GM12801 (cell line): Measurements from ENCODE around the gene THY1.

Source experiments
- TF ChIP-seq, protein P1 (sequence below): IDR thresholded peaks from one replicate; pipeline ENCODE4 v1.5.1; 2011; ENCODE audit warnings: control low read depth; ENCODE audit not compliant: insufficient read length; ENCODE audit errors: extremely low read depth

THY1 gene

GRCh38 chr11:119419834-119420492, 3.0 kb downstream of the THY1 start:
- TF ChIP-seq, protein P1, sequence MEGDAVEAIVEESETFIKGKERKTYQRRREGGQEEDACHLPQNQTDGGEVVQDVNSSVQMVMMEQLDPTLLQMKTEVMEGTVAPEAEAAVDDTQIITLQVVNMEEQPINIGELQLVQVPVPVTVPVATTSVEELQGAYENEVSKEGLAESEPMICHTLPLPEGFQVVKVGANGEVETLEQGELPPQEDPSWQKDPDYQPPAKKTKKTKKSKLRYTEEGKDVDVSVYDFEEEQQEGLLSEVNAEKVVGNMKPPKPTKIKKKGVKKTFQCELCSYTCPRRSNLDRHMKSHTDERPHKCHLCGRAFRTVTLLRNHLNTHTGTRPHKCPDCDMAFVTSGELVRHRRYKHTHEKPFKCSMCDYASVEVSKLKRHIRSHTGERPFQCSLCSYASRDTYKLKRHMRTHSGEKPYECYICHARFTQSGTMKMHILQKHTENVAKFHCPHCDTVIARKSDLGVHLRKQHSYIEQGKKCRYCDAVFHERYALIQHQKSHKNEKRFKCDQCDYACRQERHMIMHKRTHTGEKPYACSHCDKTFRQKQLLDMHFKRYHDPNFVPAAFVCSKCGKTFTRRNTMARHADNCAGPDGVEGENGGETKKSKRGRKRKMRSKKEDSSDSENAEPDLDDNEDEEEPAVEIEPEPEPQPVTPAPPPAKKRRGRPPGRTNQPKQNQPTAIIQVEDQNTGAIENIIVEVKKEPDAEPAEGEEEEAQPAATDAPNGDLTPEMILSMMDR, result no peak

DNA sequence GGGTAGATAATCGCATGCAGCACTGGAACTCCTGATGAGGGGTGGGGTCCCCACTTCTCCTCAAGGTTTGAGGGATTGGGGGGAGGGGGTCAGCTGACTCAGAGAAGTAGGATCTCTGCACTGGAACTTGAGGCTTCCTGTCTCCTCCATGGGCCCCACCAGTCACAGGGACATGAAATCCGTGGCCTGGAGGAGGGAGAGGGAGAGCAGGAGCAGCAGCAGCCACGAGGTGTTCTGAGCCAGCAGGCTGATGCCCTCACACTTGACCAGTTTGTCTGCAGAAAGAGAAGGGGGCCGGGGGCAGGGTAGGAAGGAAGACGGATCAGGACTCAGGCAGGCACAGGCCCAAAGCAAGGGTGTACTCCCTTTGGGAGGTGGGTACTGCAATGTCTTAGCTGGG, 3.7 kb downstream of the THY1 start:
- TF ChIP-seq, protein P1, result no peak

- TF ChIP-seq, protein P1, result no peak
These were observed 4.2 kb downstream of the THY1 start for GRCh38 chr11:119418759-119419158.

DNA sequence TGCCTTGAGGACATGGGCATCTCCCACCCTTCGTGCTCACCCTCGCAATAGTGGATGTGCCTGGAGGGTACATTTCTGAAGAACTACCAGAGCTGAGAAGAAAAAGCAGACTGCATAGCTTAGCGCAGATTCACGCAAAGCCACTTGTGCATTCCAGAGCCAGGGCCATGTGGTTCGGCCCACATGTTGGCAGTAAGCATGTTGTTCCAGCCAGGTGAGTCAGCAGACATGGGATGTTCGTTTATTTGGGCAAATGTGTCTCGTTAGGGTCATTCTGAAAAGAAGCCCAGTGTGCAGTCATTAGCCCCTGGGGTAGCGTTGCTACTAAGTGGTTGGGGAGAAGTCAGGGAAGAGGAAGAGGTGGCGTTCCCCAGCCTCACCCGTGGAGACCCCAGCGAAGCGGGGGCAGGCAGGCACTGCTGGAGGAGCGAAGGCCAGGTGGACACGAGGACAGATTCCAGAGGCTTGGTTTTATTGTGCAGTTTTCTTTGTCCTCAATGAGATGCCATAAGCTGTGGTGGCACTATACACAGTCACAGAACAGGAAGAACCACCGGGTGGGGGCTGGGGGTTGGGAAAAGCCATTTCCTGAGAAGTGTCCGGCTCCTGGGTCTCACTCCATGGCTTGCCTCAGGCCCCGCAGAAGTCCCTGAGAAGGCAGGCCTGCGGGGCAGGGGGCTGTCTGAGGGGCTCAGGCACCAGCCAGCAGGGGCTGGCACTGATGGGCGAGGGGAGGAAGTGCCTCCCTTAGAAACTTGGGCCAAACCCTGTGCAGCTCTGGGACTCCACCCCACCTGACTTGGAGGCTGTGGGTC, 5.0 kb downstream of the THY1 start:
- TF ChIP-seq, protein P1, result no peak

DNA sequence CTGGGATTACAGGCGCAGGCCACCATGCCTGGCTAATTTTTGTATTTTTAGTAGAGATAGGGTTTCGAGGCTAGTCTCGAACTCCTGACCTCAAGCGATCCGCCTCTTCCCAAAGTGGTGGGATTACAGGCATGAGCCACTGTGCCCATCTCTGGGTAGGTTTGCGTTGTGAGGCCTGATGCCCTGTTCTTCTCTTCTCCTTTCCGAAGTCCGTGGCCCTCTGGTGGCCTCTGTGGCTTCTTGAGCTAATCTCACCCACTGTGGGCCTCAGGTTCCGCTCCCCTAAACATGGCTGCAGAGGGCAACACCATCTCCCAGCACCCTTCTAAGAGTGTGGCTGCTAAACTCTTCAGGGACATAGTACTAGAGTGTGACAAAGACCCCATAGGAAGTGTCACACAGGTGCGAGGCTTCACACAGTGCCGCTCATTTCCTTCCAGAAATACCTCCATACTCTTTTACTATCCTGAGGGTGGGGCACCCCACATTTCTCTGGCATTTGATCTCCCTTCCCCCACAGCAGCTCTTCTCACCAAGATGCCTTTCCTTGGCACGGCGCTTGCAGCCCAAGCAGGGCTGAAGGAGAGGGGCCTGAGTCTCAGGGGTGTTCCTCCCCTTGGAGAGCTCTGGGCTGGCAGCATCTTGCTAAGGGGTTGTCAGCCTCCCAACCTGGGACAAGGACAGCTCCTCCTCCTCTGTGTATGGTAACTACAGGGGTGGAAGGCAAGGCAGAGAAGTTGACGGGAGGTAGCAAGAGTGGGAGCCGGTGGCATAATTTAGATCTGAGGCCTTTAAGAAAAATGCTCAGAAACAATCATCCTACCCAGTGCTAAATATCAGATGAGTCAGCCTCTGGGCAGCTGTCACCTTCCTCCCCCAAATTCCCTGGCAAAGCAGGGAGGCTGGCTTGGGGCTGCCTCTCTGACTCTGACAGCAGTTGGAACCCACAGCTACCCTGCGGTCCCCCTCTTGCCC, 6.1 kb downstream of the THY1 start:
- TF ChIP-seq, protein P1, result no peak

DNA sequence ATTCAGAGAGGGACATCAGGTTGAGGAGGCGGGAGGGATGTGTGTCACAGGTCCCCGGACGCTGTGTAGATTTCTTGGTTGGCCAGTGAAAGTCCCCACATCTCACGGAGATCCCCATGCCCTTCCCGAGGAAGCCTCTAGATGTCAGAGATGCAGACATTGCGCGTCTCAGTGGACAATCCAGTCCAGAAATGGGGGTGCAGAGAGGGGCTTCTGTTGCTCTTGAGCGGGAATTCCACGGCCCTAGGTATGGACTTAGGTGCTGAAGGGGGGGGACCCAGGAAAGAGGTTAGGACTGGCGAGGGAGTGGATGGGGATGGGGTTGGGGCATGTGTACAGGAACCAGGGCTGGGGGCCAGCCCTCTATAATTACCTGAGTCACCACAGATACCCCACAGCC, 7.0 kb downstream of the THY1 start:
- TF ChIP-seq, protein P1, result no peak

DNA sequence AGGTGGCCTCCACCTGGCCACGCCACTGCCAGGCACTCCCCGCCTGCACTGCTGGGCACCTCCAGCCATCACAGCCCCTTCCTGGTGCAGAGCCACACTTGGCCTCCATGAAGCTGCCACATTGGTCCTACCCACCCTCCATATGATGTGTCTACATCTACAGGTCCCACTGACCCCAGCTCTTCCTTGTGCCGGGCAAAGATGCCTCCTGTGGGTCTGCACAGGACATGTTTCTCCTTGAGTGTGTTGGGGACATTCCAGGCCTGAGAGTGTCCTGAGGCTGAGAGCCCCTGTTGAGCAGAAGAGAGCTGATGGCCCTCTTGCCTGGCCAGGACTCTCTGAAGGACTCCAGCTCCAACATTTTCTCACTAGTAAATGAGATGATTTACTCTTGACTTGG, 7.5 kb downstream of the THY1 start:
- TF ChIP-seq, protein P1, result no peak
